RPMI8226 (cell line): ENCODE data around the gene IDH2.
A peak's percentile ranks its signal among the peaks of the same experiment; 100 is the strongest.

Source experiments
- DNase-seq: peaks from one replicate; pipeline ENCODE4 v3.0.0-alpha.2; 2015

The IDH2 gene

GRCh38 chr15:90062462-90062932, 39.8 kb downstream of the IDH2 start:
- peak; percentile 65 for DNase-seq

- DNase-seq = no peak
Observed at GRCh38 chr15:90062023-90062442, 40.2 kb downstream of the IDH2 start.

- no peak for DNase-seq
Observed at GRCh38 chr15:90060797-90061196, 41.5 kb downstream of the IDH2 start.

- peak; percentile 98 for DNase-seq
Observed at GRCh38 chr15:90059208-90059985, 42.9 kb downstream of the IDH2 start.

- DNase-seq = no peak
Observed at GRCh38 chr15:90058775-90059174, 43.5 kb downstream of the IDH2 start.

- DNase-seq = no peak
Observed at GRCh38 chr15:90058308-90058707, 44.0 kb downstream of the IDH2 start.

- no peak for DNase-seq
Observed at GRCh38 chr15:90056529-90056928, 45.7 kb downstream of the IDH2 start.

- DNase-seq = no peak
Observed at GRCh38 chr15:90055182-90055581, 47.1 kb downstream of the IDH2 start.

GRCh38 chr15:90054618-90055097, 47.6 kb downstream of the IDH2 start:
- no peak for DNase-seq

GRCh38 chr15:90053685-90054466, 48.4 kb downstream of the IDH2 start:
- no peak for DNase-seq

- DNase-seq = peak; percentile 66
Observed at GRCh38 chr15:90051874-90052273, 50.4 kb downstream of the IDH2 start.

- DNase-seq = no peak
Observed at GRCh38 chr15:90049666-90050604, 52.3 kb downstream of the IDH2 start.

- no peak for DNase-seq
Observed at GRCh38 chr15:90049030-90049429, 53.2 kb downstream of the IDH2 start.

GRCh38 chr15:90047956-90048575, 54.2 kb downstream of the IDH2 start:
- DNase-seq = no peak

GRCh38 chr15:90046911-90047392, 55.3 kb downstream of the IDH2 start:
- DNase-seq = peak; percentile 94

- no peak for DNase-seq
Observed at GRCh38 chr15:90046289-90046688, 56.0 kb downstream of the IDH2 start.

GRCh38 chr15:90044916-90045371, 57.3 kb downstream of the IDH2 start:
- DNase-seq = no peak

GRCh38 chr15:90044191-90044590, 58.1 kb downstream of the IDH2 start:
- DNase-seq = no peak

GRCh38 chr15:90043530-90044010, 58.7 kb downstream of the IDH2 start:
- no peak for DNase-seq

- no peak for DNase-seq
Observed at GRCh38 chr15:90042766-90043529, 59.3 kb downstream of the IDH2 start.

- DNase-seq = no peak
Observed at GRCh38 chr15:90042356-90042755, 59.9 kb downstream of the IDH2 start.
